Mammary epithelial cell (primary cell): ENCODE measurements around the gene RPS6KA3.

Source experiments
- CTCF ChIP-seq, 2 donors: IDR thresholded peaks in 1 of 2; conservative IDR thresholded peaks in 1 of 2; 2 replicates each; pipeline ENCODE4 v1.5.1; 2011 to 2012; ENCODE audit warnings: inconsistent platforms in 2 of 2, low read length in 2 of 2, mild to moderate bottlenecking in 2 of 2, control low read depth in 1 of 2, low read depth in 1 of 2; ENCODE audit not compliant: insufficient read depth in 1 of 2; ENCODE audit errors: extremely low read depth in 1 of 2
- EZH2 ChIP-seq: IDR thresholded peaks from 2 replicates; pipeline ENCODE4 v1.6.1; 2012; ENCODE audit warnings: low read length, inconsistent platforms, borderline replicate concordance

- TF ChIP-seq CTCF (conservative IDR thresholded peaks at IDR 0.05 in 1 of 2, IDR thresholded peaks at IDR 0.05 in 1 of 2; ENCODE audit: extremely low read depth in 1 of 2, insufficient read depth in 1 of 2, low read depth in 1 of 2, low read length in 2 of 2) (no peak), EZH2 (no peak)
These were observed 14.2 kb upstream of the RPS6KA3 start for GRCh38 chrX:20280938-20281337.
